ENCODE data around the gene THAP3.

The THAP3 gene

DNA sequence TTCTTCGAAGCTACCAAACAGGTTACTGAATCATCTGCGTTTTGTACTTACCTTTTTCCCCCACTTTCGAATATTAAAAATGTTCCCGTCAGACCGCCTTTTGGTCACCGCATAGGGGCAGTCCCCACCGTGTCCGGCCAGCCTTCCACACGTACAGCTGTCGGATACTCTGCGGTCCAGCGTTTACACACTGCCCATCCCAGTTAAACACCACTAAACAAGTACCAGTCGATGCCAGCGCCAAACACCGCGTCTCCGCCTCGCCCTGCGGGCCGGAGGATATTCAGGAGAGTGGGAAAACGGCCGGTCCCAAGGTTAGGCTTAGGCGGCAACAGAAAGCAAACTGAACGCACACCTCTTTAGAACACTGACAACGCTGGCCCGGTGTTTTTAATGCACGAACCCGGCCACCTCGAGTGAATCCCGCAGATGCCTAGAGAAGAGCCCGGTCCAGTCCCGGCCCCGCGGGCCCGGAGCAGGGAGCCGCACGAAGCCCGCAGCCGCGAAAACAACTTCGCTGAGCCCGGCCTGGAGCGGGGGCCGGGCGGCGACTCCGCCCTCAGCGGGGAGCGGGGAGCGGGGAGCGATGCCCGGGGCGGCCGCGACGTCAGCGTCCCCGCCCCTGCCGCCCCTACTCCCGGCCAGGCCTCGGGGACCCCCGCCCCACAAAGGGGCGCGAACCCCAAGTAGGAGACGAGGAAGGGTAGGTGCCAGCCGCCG is 11.9 kb upstream of the THAP3 start:
- Histone ChIP-seq H3K4me1 (ENCODE audit: insufficient read depth, low read length) (peaks cover 7% of the 10 kb centered on the region), H2AFZ (ENCODE audit: low read depth, low read length) (peak overlapping the region; percentile 90), H3K36me3 (ENCODE audit: insufficient read depth, low read length) (peaks cover 11% of the 10 kb centered on the region), H3K27me3 (ENCODE audit: insufficient read depth, low read length) (no peaks in the 10 kb centered on the region), H3K4me3 (ENCODE audit: low read length) (peak overlapping the region; percentile 97), H3K9me3 (ENCODE audit: low read length) (no peaks in the 10 kb centered on the region)

DNA sequence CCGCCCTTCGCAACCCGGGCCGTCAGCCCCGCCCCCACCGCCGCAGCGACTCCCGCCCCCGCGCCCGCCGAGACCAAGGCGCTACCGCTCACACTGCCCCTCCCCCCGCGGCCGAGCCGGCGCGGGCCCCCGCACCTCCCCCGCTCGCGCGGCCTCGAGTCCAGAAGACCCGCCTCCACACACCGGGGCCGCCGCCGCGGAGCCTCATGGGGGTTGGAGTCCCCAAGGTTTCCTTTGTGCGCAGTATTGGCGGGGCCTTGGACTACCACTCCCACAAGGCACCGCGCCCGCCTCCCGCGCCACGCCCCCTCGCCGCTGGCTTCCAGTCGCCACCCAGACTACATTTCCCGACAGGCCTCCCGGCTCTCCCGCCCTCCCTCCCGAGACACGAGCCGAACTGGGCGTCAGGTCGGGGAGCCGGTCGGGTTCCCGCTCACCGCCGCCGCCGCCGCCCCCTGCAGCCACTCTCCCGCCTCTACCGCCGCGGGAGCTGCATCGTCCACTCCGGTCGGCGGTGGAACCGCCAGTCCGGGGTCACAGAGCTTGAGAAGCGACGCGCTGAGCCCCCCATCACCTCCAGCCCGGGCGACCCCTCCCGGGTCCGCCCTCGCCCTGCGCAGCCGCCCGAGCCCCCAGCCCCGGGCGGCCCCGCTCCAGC is 11.2 kb upstream of the THAP3 start, which contains the start of gene PHF13:
TSS of gene PHF13 (plus strand) at position 371 of the 658 bp plus-strand sequence. CDS start 336 bp downstream, outside the sequence.
- Histone ChIP-seq H3K36me3 (ENCODE audit: insufficient read depth, low read length) (peaks cover 16% of the 10 kb centered on the region), H3K4me1 (ENCODE audit: insufficient read depth, low read length) (peaks cover 7% of the 10 kb centered on the region), H2AFZ (ENCODE audit: low read depth, low read length) (peak within 1 kb of the TSS; percentile 90), H3K9me3 (ENCODE audit: low read length) (no peaks in the 10 kb centered on the region), H3K4me3 (ENCODE audit: low read length) (peak within 1 kb of the TSS; percentile 97), H3K27me3 (ENCODE audit: insufficient read depth, low read length) (no peaks in the 10 kb centered on the region)

DNA sequence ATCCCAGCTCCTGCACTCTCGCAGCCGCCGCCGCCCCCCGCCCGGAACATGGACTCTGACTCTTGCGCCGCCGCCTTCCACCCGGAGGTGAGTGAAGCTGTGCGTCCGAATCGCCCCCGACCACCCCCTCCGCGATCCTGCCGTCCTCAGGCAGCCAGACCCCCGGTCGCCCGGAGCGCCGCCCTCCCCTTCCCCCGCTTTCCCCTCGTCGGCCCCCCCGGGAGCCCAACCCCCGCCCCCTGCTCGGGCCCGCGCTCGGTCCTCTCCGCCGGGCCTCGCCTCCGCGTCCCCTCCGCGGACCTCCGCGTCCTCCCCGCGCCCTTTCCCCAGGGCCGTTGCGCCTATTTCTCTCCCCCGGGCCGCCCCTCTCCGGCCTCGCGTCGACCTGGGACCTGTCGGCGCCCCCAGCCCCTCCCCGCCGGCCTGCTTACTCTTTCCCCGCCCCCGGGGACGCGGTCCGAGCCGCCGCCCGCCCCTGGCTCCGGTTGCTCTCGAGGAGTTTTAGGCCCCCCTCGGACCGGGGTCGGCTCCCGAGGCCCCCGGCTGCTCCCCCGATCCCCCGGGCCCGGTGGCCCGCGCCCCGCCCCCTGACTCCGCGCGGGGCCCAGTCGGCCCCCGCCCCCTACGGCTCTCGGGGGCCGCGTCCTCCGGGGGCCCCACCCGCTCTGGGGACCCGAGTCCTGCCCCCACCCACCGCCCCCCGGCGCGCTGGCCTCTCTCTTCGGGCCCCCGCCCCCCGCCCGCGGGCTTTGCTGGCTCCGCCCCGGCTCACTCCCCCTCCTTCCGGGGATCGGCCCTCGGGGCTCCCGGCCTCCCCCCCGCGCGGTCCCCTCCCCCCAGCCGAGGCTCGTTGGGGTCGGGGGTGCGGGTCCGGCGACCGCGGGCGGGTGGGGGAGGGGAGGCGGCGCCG is 10.4 kb upstream of the THAP3 start:
- Histone ChIP-seq H2AFZ (ENCODE audit: low read depth, low read length) (peak overlapping the region; percentile 84), H3K4me1 (ENCODE audit: insufficient read depth, low read length) (peaks cover 7% of the 10 kb centered on the region), H3K36me3 (ENCODE audit: insufficient read depth, low read length) (peaks cover 24% of the 10 kb centered on the region), H3K4me3 (ENCODE audit: low read length) (peak overlapping the region; percentile 78), H3K9me3 (ENCODE audit: low read length) (no peaks in the 10 kb centered on the region), H3K27me3 (ENCODE audit: insufficient read depth, low read length) (no peaks in the 10 kb centered on the region)

DNA sequence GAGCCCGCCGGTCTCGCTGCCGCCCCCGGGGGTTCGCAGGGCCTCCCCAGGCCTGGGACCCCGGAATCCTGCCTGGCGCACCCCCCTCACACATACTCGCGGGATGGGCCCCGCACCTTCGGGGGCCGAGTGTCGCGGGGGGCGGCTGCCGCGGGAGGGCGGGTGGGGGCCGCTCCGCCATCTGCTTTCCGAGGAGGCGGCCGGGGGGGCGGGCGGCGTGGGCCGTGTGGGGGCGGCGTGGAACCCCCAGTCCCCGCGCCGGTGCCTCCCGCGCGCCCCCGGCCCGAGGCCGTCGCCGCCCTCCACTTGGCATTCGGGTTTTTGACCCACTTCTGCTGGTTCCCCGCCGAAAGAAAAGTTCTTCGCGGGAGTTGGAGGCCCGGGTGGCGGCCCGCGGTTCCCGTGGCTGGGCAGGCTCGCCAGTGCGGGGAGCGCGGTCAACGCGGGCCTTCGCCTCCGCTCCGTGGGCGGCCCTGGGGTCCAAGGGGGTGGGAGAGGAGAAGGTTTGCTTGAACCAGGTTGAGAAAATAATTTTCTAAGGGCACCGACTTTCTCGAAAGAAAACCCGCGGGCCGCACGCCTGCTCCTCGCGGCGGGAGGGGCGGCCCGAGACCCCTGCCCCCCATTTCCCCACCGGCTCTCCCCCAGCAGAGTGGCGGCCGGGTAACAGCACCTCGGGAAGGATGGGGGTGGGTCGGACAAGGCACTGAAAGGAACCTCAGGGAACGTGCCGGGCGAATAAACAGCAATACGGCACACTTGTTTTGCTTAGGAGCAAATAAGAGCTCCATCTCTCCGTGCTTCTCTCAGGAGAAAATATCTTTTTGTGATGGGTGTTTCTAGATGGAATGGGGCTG is 9.5 kb upstream of the THAP3 start:
- peaks cover 7% of the 10 kb centered on the region for H3K4me1 ChIP-seq (ENCODE audit: insufficient read depth, low read length)
- H3K4me3 ChIP-seq (ENCODE audit: low read length) = peak overlapping the region; percentile 78
- no peak overlapping the region for H2AFZ ChIP-seq (ENCODE audit: low read depth, low read length)
- peaks cover 31% of the 10 kb centered on the region for H3K36me3 ChIP-seq (ENCODE audit: insufficient read depth, low read length)
- no peaks in the 10 kb centered on the region for H3K9me3 ChIP-seq (ENCODE audit: low read length)
- no peaks in the 10 kb centered on the region for H3K27me3 ChIP-seq (ENCODE audit: insufficient read depth, low read length)

DNA sequence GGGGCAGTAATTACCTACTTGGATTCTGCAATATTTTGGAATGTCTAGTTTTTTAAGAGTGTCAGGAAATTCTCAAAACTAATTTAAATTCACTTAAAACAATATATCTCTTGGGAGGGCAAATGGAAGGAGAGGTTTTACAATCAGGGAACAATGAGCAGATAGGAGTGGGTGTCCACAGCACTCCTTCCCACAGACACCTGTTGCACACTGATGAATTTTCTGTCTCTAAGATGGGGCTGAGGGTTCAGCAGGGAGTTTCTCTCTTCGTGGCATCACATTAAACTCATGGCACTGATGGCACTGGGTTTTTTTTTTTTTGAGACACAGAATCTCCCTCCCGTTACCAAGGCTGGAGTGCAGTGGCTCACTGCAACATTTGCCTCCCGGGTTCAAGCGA is 5.6 kb upstream of the THAP3 start:
- no peaks in the 10 kb centered on the region for H3K9me3 ChIP-seq (ENCODE audit: low read length)
- H3K27me3 ChIP-seq (ENCODE audit: insufficient read depth, low read length) = no peaks in the 10 kb centered on the region
- H3K4me1 ChIP-seq (ENCODE audit: insufficient read depth, low read length) = peaks cover 2% of the 10 kb centered on the region
- H3K4me3 ChIP-seq (ENCODE audit: low read length) = no peak overlapping the region
- H2AFZ ChIP-seq (ENCODE audit: low read depth, low read length) = no peak overlapping the region
- peaks cover 63% of the 10 kb centered on the region for H3K36me3 ChIP-seq (ENCODE audit: insufficient read depth, low read length)

DNA sequence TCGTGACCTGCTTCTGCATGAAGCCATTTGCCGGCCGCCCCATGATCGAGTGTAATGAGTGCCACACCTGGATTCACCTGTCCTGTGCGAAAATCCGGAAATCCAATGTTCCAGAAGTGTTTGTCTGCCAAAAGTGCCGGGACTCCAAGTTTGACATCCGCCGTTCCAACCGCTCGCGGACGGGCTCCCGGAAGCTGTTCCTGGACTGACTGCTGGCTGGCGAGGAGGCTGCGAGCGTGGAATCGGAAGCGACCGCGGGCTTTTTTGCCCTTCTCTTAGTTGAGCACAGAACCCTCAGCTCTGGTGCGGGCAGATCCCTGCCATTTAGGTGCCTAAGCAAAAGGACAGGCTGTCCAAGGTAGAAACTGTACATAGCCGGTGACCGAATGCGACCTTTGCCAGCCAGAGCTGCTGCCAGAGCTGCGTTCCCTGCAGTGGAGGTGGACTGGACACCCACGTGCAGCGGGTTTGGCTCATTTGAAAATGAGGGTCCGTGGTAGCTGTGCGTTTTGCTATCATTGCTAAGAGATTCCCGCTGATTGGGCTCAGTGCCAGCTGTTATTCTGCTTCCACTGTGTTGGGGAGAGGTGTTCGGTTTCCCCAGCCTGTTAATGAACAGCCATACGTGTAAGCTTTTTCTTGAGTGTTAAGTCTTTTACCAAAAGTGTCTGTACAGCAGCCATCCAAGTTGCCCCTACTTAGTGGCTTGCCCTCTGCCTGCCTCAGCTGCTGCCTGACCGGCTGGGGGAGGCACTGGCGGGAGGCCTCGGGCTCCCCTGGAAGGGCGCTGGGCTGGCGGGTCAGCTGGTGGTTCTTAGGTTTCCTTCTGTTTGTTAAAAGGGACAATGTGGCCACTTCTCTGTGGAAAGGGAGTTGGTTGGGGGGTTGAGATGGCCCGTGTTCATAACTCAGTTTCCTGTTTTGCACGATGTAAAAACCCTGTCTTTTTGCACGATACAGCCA is 3.0 kb upstream of the THAP3 start:
- peaks cover 63% of the 10 kb centered on the region for H3K36me3 ChIP-seq (ENCODE audit: insufficient read depth, low read length)

DNA sequence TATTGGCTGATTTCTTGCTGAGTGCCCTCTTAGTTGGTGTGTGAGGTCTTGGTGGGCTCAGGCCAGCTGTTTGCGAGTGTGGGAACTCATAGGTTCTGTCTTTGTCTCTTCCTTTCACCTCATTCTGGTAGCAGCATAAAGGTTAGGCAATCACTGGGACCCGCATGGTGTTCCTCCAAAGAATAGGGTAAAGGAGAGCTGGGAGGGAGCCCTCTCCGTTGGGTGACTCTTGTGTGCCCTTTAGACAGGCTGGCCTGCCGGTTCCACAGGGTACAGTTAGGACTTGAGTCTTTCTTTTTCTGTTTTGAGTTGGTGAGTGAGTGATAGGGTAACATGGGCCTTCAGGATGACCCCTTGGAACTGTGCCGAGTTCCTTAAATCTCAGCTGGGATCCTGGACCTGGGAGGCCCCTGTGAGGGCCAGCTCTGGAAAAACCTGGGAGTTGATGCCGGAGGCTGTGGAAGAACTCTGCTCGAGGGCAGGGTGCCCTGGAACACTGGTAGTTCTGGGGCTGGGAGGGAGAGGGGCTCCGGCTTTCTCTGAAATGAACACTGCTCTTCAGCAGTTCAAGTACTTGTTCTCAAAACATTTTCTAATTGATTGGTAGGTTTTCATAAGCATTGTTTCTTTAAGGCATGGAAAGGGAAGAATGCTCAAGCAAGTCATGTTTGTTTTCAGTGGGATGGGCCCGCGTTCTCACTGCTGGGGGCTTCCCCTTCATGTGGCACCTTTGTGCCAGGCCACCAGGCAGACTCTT is 2.1 kb upstream of the THAP3 start:
- Histone ChIP-seq H3K36me3 (ENCODE audit: insufficient read depth, low read length) (peaks cover 62% of the 10 kb centered on the region), H2AFZ (ENCODE audit: low read depth, low read length) (no peak overlapping the region), H3K4me1 (ENCODE audit: insufficient read depth, low read length) (peaks cover 8% of the 10 kb centered on the region), H3K4me3 (ENCODE audit: low read length) (no peak overlapping the region), H3K9me3 (ENCODE audit: low read length) (no peaks in the 10 kb centered on the region), H3K27me3 (ENCODE audit: insufficient read depth, low read length) (no peaks in the 10 kb centered on the region)

More for the DNA sequence above, 3.0 kb upstream of the THAP3 start:
- Histone ChIP-seq H3K27me3 (ENCODE audit: insufficient read depth, low read length) (no peaks in the 10 kb centered on the region), H3K9me3 (ENCODE audit: low read length) (no peaks in the 10 kb centered on the region), H2AFZ (ENCODE audit: low read depth, low read length) (no peak overlapping the region), H3K4me3 (ENCODE audit: low read length) (no peak overlapping the region), H3K4me1 (ENCODE audit: insufficient read depth, low read length) (peaks cover 8% of the 10 kb centered on the region)

DNA sequence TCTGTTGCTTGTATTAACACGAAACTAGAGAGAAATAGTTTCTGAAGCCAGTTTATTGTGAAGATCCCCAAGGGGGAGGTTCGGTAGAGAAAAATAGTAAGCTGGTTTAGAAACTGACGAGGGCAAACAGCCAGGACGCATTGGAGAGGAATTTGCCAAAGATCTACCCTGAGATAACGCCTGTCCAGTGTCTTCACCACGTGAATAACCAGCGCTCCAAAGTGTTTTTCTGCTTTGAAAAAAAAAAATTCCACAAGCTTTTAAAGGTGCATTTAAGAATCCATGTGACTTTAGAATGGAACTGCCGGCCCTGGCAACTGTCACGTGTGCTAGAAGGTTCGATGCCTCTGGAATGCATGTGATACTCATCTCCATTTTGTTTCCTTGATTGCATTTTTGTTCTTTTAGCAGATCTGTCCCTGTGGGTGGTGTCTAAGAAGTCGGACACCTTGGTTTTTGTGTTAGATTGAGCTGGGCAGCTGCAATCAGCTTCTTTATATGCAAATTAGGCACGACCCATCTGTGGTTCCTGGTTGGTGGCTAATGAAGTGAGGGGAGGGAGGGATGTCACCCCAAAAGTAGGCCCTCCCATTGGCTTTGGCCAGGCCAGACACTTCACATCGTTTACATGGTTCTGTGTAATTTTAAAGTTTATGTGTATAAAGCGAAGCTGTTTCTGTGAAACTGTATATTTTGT is 1.3 kb upstream of the THAP3 start:
- no peak overlapping the region for H2AFZ ChIP-seq (ENCODE audit: low read depth, low read length)

DNA sequence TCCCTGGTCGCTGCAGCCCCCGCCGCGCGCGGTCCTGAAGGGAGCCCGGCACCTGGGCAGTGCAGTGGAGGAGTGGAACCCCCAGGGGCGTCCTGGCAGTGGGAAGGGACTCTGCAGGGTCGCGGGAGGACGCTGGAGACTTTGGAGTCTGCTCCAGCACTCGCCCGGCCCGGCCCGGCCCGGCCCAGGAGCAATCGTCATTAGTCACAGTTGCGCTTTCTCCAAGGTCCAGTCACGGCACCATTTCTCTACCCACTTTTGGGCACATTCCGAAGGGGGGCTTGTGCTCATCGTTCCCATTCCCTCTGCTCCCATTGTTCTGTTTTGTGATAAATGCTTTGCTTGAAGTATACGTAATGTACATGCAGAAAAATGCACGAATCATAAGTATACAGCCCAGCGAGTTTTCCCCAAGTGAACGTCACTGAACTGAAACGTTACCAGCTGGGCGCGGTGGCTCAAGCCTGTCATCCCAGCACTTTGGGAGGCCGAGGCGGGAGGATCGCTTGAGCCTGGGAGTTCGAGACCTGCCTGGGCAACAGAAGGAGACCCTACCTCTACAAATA is 999 bp downstream of the THAP3 start:
- Histone ChIP-seq H3K36me3 (ENCODE audit: insufficient read depth, low read length) (peaks cover 62% of the 10 kb centered on the region), H3K27me3 (ENCODE audit: insufficient read depth, low read length) (no peaks in the 10 kb centered on the region), H3K4me1 (ENCODE audit: insufficient read depth, low read length) (peaks cover 8% of the 10 kb centered on the region), H2AFZ (ENCODE audit: low read depth, low read length) (peak overlapping the region; percentile 74), H3K4me3 (ENCODE audit: low read length) (peak overlapping the region; percentile 57), H3K9me3 (ENCODE audit: low read length) (no peaks in the 10 kb centered on the region)

More for the DNA sequence above, 1.3 kb upstream of the THAP3 start:
- no peaks in the 10 kb centered on the region for H3K27me3 ChIP-seq (ENCODE audit: insufficient read depth, low read length)
- peaks cover 62% of the 10 kb centered on the region for H3K36me3 ChIP-seq (ENCODE audit: insufficient read depth, low read length)
- H3K9me3 ChIP-seq (ENCODE audit: low read length) = no peaks in the 10 kb centered on the region
- no peak overlapping the region for H3K4me3 ChIP-seq (ENCODE audit: low read length)
- H3K4me1 ChIP-seq (ENCODE audit: insufficient read depth, low read length) = peaks cover 8% of the 10 kb centered on the region

DNA sequence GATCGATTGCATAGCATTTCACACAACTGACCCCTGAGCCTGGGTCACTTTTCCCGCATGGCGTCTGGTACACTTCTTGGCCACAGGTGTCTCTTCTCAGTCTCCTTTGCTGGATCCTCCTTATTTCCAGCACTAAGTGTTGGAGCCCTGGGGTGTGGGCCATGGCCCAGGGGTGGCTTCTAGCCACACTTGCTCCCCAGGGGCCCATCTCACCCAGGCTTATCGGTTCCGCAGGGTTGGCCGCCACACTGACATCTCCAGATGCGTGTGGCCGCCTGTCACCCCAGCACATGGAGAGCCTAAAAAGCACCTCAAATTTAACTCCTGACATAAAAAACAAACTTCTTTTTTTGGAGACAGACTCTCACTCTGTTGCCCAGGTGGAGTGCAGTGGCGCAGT is 2.4 kb downstream of the THAP3 start:
- Histone ChIP-seq H3K36me3 (ENCODE audit: insufficient read depth, low read length) (peaks cover 49% of the 10 kb centered on the region), H3K27me3 (ENCODE audit: insufficient read depth, low read length) (no peaks in the 10 kb centered on the region), H2AFZ (ENCODE audit: low read depth, low read length) (no peak overlapping the region), H3K4me1 (ENCODE audit: insufficient read depth, low read length) (peaks cover 8% of the 10 kb centered on the region), H3K4me3 (ENCODE audit: low read length) (no peak overlapping the region), H3K9me3 (ENCODE audit: low read length) (no peaks in the 10 kb centered on the region)
